TTC549 (cell line): ENCODE measurements around the gene TMEM54.

ENCODE experiments used
- FAIRE-seq: peaks from 2 replicates; lab custom pipeline; 2012; peaks lifted over from hg19 to GRCh38; lab: Jason Lieb, UNC

TMEM54 gene

DNA sequence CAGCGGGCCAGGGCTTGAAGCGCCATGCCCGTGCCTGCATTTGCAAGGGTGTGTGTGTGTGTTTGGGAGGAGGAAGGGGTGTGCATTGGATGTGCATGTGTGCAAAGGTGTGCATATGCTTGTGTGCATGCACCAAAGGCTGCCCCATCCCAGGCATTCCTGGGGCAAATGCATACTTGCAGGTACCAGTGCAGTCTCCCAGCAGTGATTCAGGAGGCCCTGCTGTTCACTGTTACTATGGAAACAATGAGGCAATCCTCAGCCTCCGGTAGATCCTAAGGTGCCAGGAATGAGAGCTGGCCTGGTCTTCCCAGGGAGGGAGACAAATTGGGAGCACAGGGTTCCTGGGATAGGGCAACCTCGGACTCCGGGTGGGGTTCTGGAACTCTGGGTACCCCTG is 23.0 kb downstream of the TMEM54 start:
- no peak for FAIRE-seq

- FAIRE-seq: no peak
These were observed 23.7 kb downstream of the TMEM54 start for GRCh38 chr1:32877211-32878110.

DNA sequence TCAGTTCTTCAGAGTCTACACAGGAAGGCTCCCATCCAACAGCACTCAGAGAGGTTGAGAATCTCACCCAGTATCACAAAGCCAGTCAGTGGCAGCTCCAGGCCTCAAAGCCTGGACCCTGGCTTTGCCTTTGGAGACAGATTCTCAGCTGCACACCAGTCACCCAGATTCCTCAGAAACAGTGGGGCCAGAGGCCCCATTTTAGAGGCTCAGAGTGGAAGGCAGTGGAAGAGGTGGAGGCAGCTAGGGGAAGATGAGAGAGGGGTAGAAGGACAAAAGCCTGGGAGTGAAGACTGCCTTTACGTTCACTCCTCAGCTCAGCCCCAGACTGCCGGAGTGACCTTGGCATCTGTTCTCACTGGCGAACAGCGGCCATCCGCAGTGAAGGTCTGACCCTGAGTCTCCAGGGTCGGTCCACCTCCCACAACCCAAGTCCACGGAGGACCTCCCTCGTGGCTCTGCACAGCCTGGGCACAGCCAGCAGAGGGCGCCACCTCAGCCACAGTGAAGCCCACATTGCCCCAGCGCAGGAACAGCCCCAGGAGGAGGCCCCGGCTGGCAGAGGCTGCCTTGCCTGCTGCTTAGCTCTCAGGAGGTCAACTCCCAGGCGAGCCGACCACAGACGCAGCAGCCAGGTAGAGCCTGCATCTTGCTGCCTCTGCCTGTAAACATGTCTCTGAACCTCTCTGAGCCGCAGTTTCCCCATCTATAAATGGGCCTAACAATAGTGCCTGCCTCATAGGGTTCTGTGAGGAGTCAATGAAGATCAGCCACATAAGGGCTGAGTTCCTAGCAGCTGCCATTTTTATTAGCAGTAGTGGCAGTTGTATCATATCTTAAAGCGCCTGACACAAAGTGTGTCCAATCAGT is 24.6 kb downstream of the TMEM54 start:
- FAIRE-seq: no peak

DNA sequence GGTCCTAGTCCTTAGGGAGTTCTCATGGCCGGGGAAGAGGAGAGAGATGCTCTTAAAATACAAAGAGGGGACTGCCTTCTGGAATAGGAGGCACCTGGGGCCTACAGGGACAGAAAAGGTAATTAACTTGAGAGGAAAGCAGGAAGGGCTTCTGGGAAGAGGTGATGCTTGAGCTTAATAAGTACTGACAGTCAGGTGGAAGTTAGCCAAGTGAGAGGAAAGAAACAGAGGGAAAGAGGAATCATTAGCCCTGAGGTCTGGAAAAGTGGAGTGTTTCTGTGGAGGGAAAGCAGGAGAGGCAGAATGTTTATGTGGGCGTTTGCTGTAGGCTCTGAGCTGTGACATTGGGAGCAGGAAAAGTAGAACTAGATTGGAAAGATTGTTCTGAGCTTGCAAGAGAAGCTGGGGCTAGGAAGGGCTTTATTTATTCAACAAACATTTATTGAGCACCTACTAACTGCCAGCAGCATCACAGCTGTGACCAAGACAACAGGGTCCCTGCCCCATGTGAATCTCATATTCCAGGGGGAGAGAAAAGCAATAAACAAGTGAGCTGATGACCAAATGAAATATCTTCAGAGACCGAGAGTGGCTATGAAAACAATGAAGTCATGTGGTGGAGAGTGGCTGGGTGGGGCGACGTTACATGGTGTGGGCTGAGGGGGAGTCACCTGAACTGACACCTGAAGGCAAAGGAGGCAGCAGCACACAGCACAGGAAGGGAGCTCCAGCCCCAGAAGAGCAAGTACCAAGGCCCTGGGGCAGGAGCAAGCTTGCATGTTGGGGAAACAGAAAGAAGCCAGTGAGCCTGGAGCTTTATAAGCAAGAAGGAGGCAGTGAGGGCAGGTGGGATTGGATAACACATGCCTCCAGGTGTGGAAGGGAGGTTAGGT is 26.1 kb downstream of the TMEM54 start:
- no peak for FAIRE-seq

DNA sequence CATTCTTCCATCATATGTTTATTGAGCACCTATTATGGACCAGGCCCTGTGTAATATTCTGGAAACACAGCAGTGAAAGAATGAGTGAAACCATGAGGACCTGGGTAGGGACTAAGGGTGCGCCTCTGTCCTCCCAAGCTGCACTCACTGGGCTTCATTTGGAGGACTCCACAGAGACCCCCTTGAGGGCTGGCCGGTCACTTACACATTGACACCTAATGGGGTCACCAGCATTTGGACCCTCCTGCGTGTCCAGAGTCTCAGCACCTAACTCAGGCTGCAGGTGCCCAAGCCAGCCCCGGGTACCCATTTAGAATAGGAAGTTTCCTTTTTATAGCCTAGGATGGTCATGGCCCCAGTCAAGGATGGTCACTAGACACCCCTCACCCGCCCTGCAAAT is 27.7 kb downstream of the TMEM54 start:
- no peak for FAIRE-seq

- FAIRE-seq: no peak
These were observed 29.1 kb downstream of the TMEM54 start for GRCh38 chr1:32872192-32872460.

DNA sequence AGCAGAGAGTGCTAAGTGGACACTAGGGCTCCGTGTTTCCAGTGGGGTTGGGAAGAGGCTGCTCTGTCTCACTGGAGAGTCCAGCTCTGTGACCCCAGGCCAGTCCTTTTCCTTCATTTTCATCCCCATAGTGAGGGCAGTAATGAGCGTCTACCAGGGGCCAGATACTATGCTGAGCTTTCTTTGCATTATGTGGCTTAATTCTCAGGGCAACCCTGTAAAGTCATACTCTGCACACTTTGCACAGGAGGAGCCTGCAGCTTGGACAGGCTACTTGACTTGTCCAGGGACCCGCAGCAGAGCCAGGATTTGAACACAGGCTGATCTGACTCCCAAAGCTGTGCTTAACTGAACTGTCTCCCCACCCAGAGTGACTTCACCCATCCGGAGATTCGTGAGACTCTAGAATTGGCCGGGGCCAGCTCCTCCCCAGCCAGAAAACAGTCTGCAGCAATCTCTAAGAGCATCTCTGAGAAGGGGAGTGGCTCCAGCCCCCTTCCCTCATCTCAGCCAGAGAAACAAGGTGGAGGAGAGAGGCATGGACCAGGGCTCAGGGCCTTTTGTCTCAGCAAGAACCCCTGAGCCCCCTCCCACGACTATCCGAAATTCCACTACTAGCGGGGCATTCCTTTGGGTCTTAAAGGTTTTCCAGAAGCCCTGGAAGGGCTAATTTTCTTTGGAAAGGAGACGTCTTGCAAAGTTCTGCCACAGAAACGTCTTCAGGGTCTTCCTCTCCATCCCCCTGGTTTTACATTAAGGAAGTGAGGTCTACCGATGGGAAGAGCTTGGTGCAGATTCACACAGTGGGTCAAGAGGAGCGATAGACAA is 29.6 kb downstream of the TMEM54 start:
- FAIRE-seq: no peak

- no peak for FAIRE-seq
These were observed 30.4 kb downstream of the TMEM54 start, which contains the start of gene FNDC5 for GRCh38 chr1:32870615-32871363. FNDC5 (minus strand) TSS chr1:32870912.

DNA sequence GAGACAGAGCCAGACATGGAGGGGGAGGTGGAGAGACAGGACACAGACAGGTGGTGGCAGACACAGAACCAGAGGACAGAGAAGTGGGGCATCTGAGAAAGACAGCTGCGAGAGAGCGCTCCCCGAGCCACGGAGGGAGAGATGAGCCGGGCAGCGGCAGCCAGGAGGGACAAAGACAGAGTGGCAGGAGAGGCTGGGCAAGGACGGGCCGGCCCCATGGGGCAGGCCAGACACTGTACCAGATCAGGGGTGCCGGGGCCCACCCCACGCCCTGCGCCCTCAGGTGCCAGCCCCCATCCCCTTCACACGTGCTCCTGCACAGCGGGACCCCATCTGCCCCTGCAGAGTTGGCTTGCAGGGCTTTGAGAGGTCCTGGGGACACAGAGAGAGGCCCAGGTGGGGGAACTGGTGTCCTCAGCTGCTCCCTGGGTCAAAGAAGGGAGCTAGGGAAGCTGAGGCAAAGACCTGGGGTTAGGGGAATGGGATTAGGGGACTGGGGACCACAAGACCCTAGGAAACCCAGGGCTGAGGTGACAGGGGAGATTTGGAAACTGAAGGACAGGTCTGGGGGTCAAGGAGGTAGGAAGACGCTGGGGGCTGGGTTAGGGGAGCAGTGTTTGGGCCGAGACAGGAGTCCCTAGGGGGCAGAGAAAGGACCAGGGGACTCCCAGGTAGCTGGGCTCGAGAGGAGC is 31.1 kb downstream of the TMEM54 start:
- no peak for FAIRE-seq

DNA sequence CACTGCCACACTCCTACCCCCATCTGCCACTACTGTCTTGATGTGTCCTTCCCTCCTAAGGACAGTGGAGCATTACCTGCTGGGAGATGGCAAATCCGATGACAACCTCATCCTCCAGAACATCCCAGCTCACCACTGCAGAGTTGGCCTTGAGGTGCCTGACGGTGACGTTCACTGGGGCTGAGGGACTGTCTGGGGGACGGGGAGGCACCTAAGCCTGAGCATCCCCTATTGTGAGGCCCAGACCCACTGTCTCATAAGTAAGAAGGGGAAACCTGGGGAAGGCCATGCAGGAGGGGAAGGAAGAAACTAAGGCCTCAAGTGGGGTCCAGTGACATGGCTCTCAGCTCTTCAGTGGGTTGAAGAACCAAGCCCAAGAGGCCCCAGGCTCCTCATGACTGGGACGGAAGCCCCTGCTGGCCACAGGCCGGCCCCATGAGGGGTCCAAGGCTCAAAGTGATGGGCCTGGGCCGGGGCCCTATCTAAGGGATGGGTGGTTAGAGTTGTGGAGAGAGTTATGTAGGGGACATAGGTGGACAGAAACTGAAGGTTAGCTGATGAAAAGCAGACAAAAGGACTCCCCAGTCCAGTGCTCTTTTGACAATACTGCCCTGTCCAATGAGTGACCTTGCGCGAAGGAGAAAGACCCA is 32.3 kb downstream of the TMEM54 start:
- FAIRE-seq: no peak

DNA sequence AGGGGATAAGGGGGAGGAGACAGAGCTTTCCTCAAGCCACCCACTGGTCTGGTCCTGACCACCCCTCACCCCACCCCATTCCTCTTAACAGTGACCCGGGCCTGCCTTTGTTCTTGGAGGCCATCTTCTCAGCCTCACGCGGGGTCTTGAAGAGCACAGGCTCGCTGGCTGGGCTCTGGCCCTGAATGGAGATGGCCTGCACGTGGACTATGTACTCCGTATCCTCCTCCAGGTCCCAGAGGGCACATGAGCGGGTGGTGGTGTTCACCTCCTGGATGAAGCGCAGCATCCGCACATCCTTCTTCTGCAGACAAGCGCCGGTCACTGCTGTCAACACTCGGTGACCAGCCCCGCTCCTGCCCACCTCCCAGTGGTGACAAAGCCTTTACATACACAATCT is 33.1 kb downstream of the TMEM54 start:
- FAIRE-seq: no peak

DNA sequence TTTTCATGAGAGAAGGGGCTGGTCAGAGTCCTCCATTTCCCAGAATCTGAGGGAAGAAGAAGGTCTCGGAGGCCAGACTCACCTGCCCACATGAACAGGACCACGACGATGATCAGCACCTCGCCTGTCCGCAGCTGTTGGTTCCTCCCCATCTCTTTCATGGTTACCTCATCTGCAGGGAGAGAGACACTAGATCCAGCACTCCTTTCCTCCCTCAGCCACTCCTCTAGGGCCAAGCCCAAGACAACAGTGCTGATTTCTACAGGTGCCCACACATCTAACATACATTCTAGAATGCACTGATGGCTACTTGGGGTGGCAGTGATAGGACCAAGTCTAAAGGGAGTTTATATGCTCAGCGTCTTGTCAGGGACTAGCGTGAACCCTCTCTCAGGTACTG is 33.5 kb downstream of the TMEM54 start:
- FAIRE-seq: no peak

GRCh38 chr1:32867151-32867550 is 34.0 kb downstream of the TMEM54 start:
- no peak for FAIRE-seq

GRCh38 chr1:32865639-32866405 is 35.4 kb downstream of the TMEM54 start:
- no peak for FAIRE-seq

GRCh38 chr1:32864375-32865019 is 36.7 kb downstream of the TMEM54 start:
- FAIRE-seq: no peak

DNA sequence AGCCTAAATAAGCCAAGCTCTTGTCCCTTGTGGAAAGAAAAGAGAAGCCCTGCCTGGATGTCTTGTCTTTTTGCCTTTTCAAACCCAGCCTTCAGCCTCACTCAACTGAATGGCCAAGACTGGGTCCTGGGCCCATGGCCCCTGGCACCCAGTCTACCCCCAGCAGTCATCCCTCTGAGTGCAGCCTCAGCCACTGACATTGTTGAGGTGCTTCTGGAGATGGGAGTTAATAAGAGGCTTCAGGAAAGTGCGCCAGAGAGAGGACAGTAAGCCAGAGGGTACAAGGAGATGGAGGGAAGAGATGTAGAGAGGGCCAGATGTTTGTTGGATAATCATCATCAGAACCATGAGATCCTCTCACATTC is 37.3 kb downstream of the TMEM54 start:
- FAIRE-seq: no peak

DNA sequence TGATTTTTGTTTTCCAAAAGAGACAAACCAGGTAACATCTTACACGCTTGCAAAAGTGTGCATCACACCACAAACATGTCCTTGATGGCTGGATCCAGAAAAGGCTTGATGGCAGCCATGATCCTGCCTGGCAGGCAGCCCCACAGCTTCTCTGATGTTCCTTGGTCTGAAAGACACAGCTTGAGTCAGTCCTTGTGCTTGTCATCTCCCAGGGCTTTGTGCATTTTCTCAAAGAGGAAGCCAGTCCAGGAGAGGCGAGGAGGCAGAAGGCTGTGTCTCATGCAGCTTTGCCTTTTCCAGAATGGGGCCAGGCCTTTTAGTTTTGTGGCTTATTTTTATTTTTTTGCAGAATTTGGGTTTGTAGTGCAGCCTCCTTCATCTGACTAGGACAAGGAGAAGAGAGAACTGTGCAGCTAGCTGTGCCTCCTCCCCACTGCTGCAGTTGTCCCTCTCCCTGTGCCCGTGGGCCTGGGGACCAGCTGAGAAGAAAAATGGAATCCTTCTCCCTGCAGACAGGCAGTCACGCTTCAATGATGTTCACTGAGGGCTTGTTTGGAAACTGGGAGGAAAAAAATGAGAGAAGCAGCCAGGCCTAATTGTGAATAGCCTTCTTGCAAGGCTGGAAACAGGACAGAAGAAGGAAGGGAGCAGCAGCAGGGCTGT is 37.8 kb downstream of the TMEM54 start:
- no peak for FAIRE-seq
